Upper lobe of left lung (tissue), 6 donors: ENCODE results near the gene AK1. TPM values are rescaled to one million over a fixed set of nuclear protein-coding genes. Genes with fewer than 3 reads are reported as not detected.

ENCODE experiments used
- ATAC-seq, 2 donors: fragments of 200-7000 bp; cut with Tn5 transposase; one replicate each; pipeline ENCODE4 v1.9.1; 2022; ENCODE audit warnings: mild to moderate bottlenecking in 2 of 2, moderate library complexity in 2 of 2; ENCODE audit not compliant: low FRiP score in 2 of 2
- DNase-seq, 2 donors: peaks; one replicate each; pipeline ENCODE4 v3.0.0-alpha.2; 2019 to 2020
- H3K27ac ChIP-seq, 4 donors: fragments of 200-600 bp; sonication (generic); one replicate each; pipeline ENCODE4 v1.5.1; 2016 to 2019
- H3K27me3 ChIP-seq, 4 donors: fragments of 200-600 bp; sonication (generic); one replicate each; pipeline ENCODE4 v1.5.1; 2017 to 2019
- H3K36me3 ChIP-seq, 4 donors: fragments of 200-600 bp; sonication (generic); one replicate each; pipeline ENCODE4 v1.5.1; 2016 to 2019
- H3K4me1 ChIP-seq, 4 donors: fragments of 200-600 bp; sonication (generic); one replicate each; pipeline ENCODE4 v1.5.1; 2018 to 2019
- H3K4me3 ChIP-seq, 4 donors: fragments of 200-600 bp; sonication (generic); one replicate each; pipeline ENCODE4 v1.5.1; 2017 to 2019; ENCODE audit warnings: mild to moderate bottlenecking in 2 of 4, moderate library complexity in 1 of 4
- H3K9me3 ChIP-seq, 4 donors: fragments of 200-600 bp; sonication (generic); one replicate each; pipeline ENCODE4 v1.5.1; 2018 to 2019
- EP300 ChIP-seq, 4 donors: sonication (generic); formaldehyde crosslinking; IDR thresholded peaks; one replicate each; pipeline ENCODE4 v1.5.1; 2017; ENCODE audit warnings: antibody characterized with exemption in 4 of 4, control low read depth in 2 of 4
- POLR2A ChIP-seq, 4 donors: fragments of 450-650 bp; IDR thresholded peaks; one replicate each; pipeline ENCODE4 v1.5.1; 2016 to 2017; ENCODE audit warnings: antibody characterized with exemption in 4 of 4, mild to moderate bottlenecking in 2 of 4
- POLR2AphosphoS5 ChIP-seq, 2 donors: sonication (generic); formaldehyde crosslinking; IDR thresholded peaks; one replicate each; pipeline ENCODE4 v1.5.1; 2017; ENCODE audit warnings: antibody characterized with exemption in 2 of 2
- WGBS, 2 donors: methylation state at CpG; one replicate each; pipeline ENCODE4 v1.1.5; 2017 to 2018; 5-methylcytosine and 5-hydroxymethylcytosine counted together
- total RNA-seq, 6 donors: library from RNA; depleted of rRNA in 4 of 6; stranded (reverse); fragments of >200 nt in 4 of 6; gene quantifications; one replicate each; pipeline versions ENCODE4 v1.1.0 to v1.2.1, GENCODE V29; 2016 to 2021
- TF ChIP-seq, protein P1 (sequence below), 6 experiments: fragments of 450-650 bp in 4 of 6; fragments of 200-600 bp in 2 of 6; sonication (generic) in 2 of 6; IDR thresholded peaks; one replicate each; pipeline ENCODE4 v1.5.1; 2016 to 2019; ENCODE audit warnings: antibody characterized with exemption in 6 of 6
- donor health status: DM: no; HTN: no; CAD: no; lungs with moderate emphysema.
- donor health status: DM: no; HTN: yes; CAD: no; lungs with severe emphysema.

AK1 gene, protein sequence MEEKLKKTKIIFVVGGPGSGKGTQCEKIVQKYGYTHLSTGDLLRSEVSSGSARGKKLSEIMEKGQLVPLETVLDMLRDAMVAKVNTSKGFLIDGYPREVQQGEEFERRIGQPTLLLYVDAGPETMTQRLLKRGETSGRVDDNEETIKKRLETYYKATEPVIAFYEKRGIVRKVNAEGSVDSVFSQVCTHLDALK
- total RNA-seq, result 100 to 1,000 TPM; 106 to 239 (median 161) TPM

DNA sequence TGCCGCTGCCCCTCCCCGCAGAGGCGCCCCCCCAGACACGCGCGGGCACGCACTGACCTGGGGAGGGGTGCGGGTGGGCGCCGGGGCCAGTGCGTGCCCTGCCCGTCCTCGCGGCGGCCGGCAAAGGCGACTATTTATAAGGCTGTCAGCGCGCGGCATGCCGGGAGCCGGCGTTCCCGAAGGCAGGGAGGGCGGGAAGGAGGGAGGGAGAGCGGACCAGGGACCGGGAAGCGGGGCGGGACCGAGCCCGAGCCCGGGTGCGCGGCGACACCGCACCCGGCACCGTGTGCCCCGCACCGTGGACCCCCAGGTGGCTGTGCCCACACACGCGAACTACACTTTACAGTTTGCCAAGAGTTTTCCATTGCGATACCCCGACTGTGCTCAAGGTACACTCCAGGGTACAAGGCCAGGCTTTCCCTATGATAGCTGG is at the start of gene AK1:
Gene AK1 (minus strand): TSS at position 110 of the 433 bp plus-strand sequence. CDS start 3,058 bp downstream, outside the sequence.
- Histone ChIP-seq H3K36me3 (peaks cover 0 to 8% (median 5%) of the 10 kb centered on the region in 4 donors), H3K4me1 (peaks cover 45 to 56% (median 53%) of the 10 kb centered on the region in 4 donors), H3K27ac (peak within 1 kb of the TSS; percentile 73 to 88 (median 82)), H3K4me3 (peak within 1 kb of the TSS; percentile 38 to 71 (median 62)), H3K9me3 (no peaks in the 10 kb centered on the region), H3K27me3 (no peaks in the 10 kb centered on the region)
- TF ChIP-seq POLR2A (IDR thresholded peaks at IDR 0.05) (peak in 2 of 4 donors; percentile 55 to 88), POLR2AphosphoS5 (IDR thresholded peaks at IDR 0.05) (peak; percentile 33 to 93), EP300 (IDR thresholded peaks at IDR 0.05) (no peak)
- TF ChIP-seq, protein P1, sequence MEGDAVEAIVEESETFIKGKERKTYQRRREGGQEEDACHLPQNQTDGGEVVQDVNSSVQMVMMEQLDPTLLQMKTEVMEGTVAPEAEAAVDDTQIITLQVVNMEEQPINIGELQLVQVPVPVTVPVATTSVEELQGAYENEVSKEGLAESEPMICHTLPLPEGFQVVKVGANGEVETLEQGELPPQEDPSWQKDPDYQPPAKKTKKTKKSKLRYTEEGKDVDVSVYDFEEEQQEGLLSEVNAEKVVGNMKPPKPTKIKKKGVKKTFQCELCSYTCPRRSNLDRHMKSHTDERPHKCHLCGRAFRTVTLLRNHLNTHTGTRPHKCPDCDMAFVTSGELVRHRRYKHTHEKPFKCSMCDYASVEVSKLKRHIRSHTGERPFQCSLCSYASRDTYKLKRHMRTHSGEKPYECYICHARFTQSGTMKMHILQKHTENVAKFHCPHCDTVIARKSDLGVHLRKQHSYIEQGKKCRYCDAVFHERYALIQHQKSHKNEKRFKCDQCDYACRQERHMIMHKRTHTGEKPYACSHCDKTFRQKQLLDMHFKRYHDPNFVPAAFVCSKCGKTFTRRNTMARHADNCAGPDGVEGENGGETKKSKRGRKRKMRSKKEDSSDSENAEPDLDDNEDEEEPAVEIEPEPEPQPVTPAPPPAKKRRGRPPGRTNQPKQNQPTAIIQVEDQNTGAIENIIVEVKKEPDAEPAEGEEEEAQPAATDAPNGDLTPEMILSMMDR (IDR thresholded peaks at IDR 0.05), result no peak
- ATAC-seq, result peak; percentile 52 to 85
- WGBS, 2 donors, result 1 to 38% methylated on average over 3 to 39 of the region's 44 CpGs
- peak; percentile 79 to 95 for DNase-seq

DNA sequence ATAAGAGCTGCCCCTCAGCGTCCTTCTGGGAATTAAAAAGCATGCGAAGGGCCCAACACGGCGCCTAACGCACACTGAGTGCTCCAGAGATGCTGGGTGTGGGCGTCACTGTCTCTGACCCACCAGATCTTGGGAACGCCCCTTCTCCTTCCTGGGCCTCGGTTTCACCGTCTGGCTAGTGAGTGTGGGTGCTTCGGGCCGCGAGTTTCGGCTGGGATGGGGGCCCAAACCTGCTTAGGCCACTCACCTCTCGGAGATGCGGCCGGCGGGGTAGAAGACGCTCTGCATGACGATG is 49.4 kb upstream of the AK1 start:
- TF ChIP-seq EP300 (IDR thresholded peaks at IDR 0.05), result no peak
- 0 to 19% methylated on average over 8 to 19 of the region's 19 CpGs for WGBS, 2 donors
- Histone ChIP-seq H3K36me3 (no peaks in the 10 kb centered on the region), H3K4me3 (peak overlapping the region in 3 of 4 donors; percentile 40 to 49 (median 42)), H3K27me3 (peaks cover 0 to 12% (median 5%) of the 10 kb centered on the region in 4 donors), H3K9me3 (no peaks in the 10 kb centered on the region), H3K4me1 (peaks cover 34 to 45% (median 37%) of the 10 kb centered on the region in 4 donors), H3K27ac (peak overlapping the region in 1 of 4 donors; percentile 46)
- DNase-seq (no peak), ATAC-seq (no peak)

DNA sequence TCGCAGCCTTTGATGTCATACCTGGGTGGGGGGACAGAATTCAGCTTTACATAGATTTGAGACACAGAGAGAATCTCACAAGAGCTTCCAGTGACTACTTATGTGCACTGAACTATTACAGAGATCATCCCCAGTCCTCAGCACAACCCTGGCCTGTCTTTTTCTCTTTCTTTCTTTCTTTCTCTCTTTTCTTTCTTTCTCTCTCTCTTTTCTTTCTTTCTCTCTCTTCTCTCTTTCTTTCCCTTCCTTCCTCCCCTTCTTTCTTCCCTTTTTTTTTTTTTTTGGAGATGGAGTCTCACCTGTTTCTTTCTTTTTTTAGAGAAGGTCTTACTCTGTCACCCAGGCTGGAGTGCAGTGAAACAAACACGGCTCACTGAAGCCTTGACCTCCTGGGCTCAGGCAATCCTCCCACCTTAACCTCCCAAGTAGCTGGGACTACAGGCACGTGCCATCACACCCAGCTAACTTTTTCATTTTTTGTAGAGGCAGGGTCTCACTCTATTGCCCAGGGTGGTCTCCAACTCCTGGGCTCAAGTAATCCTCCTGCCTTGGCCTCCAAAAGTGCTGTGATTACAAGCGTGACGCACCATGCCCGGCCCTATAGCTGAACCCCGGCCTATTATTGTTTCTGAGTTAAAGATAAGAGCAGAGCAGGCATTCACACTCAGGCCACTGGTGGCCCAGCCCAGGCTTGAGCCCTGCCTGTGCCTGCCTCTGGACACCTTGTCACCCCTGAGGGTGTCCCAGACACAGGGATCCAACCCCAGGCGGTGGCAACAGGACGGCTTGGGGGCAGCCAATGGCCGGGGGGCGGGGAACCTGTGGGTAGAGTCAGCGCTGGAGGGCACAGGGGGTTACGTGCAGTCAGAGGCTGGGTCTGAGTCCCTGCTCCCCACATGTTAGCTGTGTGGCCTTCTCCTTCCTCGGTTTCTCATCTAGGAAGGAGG is 48.8 kb upstream of the AK1 start:
- no peaks in the 10 kb centered on the region for H3K9me3 ChIP-seq
- WGBS, 2 donors, result 79 to 94% methylated on average over 3 to 14 of the region's 14 CpGs
- H3K27me3 ChIP-seq, result peaks cover 0 to 12% (median 5%) of the 10 kb centered on the region in 4 donors
- TF ChIP-seq EP300 (IDR thresholded peaks at IDR 0.05) (no peak), POLR2A (IDR thresholded peaks at IDR 0.05) (no peak), POLR2AphosphoS5 (IDR thresholded peaks at IDR 0.05) (no peak)
- TF ChIP-seq, protein P1 (IDR thresholded peaks at IDR 0.05), result no peak
- ATAC-seq (no peak), DNase-seq (no peak)
- H3K27ac ChIP-seq, result no peak overlapping the region
- H3K36me3 ChIP-seq, result no peaks in the 10 kb centered on the region
- H3K4me1 ChIP-seq, result peaks cover 36 to 45% (median 41%) of the 10 kb centered on the region in 4 donors
- peak overlapping the region in 2 of 4 donors; percentile 40 to 42 for H3K4me3 ChIP-seq

DNA sequence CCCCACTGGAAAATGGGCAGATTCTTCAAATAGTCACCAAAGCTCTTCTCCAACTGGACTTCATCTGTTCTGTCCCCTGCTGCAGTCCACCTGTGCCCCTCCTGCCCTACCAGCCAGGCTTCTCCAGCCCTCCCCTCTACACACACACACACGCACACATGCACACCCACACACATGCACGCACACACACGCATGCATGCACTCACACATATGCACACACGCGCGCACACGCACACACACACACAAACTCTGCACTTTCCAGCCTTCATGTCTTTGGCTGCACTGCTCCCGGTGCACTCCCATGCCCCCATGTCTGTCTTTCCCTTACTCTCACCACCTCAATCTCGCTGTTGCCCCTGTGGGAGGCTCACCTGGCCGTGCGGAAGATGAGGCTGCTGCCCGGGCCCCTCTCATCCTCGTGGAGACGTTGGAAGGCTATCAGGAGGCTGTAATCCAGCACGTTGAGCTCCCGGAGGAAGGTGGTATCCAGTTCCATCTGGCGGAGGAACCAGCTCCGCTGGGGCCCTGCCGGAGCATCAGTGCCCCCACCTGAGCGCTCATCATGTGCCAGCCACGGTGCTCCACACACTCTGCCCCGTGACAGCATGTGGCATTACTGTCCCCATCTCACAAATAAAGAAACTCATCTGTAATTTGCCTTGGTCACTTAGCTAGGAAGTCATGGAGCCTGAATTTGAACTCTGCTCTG is 47.4 kb upstream of the AK1 start:
- ATAC-seq (no peak), DNase-seq (no peak)
- 92 to 94% methylated on average over 22 of the region's 22 CpGs for WGBS, 2 donors
- no peak overlapping the region for H3K4me3 ChIP-seq
- no peak overlapping the region for H3K27ac ChIP-seq
- peaks cover 28 to 44% (median 32%) of the 10 kb centered on the region in 4 donors for H3K4me1 ChIP-seq
- H3K27me3 ChIP-seq, result peaks cover 0 to 12% (median 5%) of the 10 kb centered on the region in 4 donors
- no peak for TF ChIP-seq POLR2AphosphoS5 (IDR thresholded peaks at IDR 0.05)
- TF ChIP-seq EP300 (IDR thresholded peaks at IDR 0.05), result no peak
- TF ChIP-seq, protein P1 (IDR thresholded peaks at IDR 0.05), result no peak
- no peak for TF ChIP-seq POLR2A (IDR thresholded peaks at IDR 0.05)
- no peaks in the 10 kb centered on the region for H3K36me3 ChIP-seq
- no peaks in the 10 kb centered on the region for H3K9me3 ChIP-seq
